ENCODE results near the gene PRG2. TPM values are rescaled to one million over a fixed set of nuclear protein-coding genes. Genes with fewer than 3 reads are reported as not detected.

PRG2 gene
- total RNA-seq, 1 experiment from 2014 or later, result not detected

- Histone ChIP-seq H3K36me3 (ENCODE audit: control insufficient read depth, insufficient read depth, low read length) (no peaks in the 10 kb centered on the region), H3K4me1 (ENCODE audit: control insufficient read depth, insufficient read depth, low read length) (no peaks in the 10 kb centered on the region), H3K27ac (ENCODE audit: low read length) (no peak overlapping the region), H3K27me3 (ENCODE audit: control insufficient read depth, insufficient read depth, low read length) (peaks cover 20% of the 10 kb centered on the region), H3K9me3 (ENCODE audit: control insufficient read depth, insufficient read depth, low read depth, low read length) (no peaks in the 10 kb centered on the region), H3K4me3 (ENCODE audit: low read depth in 2 of 2, low read length in 2 of 2) (no peak overlapping the region)
- no peak for TF ChIP-seq REST (IDR thresholded peaks at IDR 0.05; ENCODE audit: insufficient read depth in 1 of 2, low read depth in 2 of 2, low read length in 1 of 2)
- no peak for TF ChIP-seq SIN3A (IDR thresholded peaks at IDR 0.05; ENCODE audit: borderline replicate concordance, insufficient read depth, low read depth, low read length)
- TF ChIP-seq CTCF (IDR thresholded peaks at IDR 0.05), result no peak
- no peak for TF ChIP-seq TCF7L2 (IDR thresholded peaks at IDR 0.05; ENCODE audit: low read depth, low read length)
- no peak for TF ChIP-seq POLR2AphosphoS5 (IDR thresholded peaks at IDR 0.05; ENCODE audit: low read depth, low read length)
- ATAC-seq (no peak), DNase-seq (ENCODE audit: low read depth, low spot score) (no peak)
- ChIA-PET CTCF (interaction anchor here (0.5 to 0.7 kb wide), 2 partner anchors 63 to 64 kb away, joined by 3 read pairs; partner anchors contain the start of gene RTN4RL2), POLR2A (no interaction called here)
- in situ Hi-C loops (cut with HindIII; ENCODE audit: low pct_unique_long_range_greater_than_20kb, low sequenced_read_pairs), result no loop called here
- no TSS peak for BruUV-seq (replicated peaks)
- intact Hi-C loops (cut with micrococcal nuclease; ENCODE audit: unreplicated experiment), result no loop called here
These were observed 6.3 kb upstream of the PRG2 start for GRCh38 chr11:57396744-57397143.

GRCh38 chr11:57395905-57396623 lies 5.6 kb upstream of the PRG2 start:
- intact Hi-C loops (cut with micrococcal nuclease; ENCODE audit: unreplicated experiment), result no loop called here
- no peaks in the 10 kb centered on the region for H3K9me3 ChIP-seq (ENCODE audit: control insufficient read depth, insufficient read depth, low read depth, low read length)
- in situ Hi-C loops (cut with HindIII; ENCODE audit: low pct_unique_long_range_greater_than_20kb, low sequenced_read_pairs), result no loop called here
- H3K27ac ChIP-seq (ENCODE audit: low read length), result no peak overlapping the region
- no peaks in the 10 kb centered on the region for H3K36me3 ChIP-seq (ENCODE audit: control insufficient read depth, insufficient read depth, low read length)
- POLR2A ChIA-PET, result no interaction called here
- H3K4me1 ChIP-seq (ENCODE audit: control insufficient read depth, insufficient read depth, low read length), result no peaks in the 10 kb centered on the region
- TF ChIP-seq CTCF (IDR thresholded peaks at IDR 0.05) (no peak), POLR2AphosphoS5 (IDR thresholded peaks at IDR 0.05; ENCODE audit: low read depth, low read length) (no peak), SIN3A (IDR thresholded peaks at IDR 0.05; ENCODE audit: borderline replicate concordance, insufficient read depth, low read depth, low read length) (no peak), REST (IDR thresholded peaks at IDR 0.05; ENCODE audit: insufficient read depth in 1 of 2, low read depth in 2 of 2, low read length in 1 of 2) (no peak), TCF7L2 (IDR thresholded peaks at IDR 0.05; ENCODE audit: low read depth, low read length) (no peak)
- DNase-seq (ENCODE audit: low read depth, low spot score) (no peak), ATAC-seq (no peak)
- CTCF ChIA-PET, result interaction anchor here (0.5 to 0.7 kb wide), 2 partner anchors 63 to 64 kb away, joined by 3 read pairs; partner anchors contain the start of gene RTN4RL2
- no peak overlapping the region for H3K4me3 ChIP-seq (ENCODE audit: low read depth in 2 of 2, low read length in 2 of 2)
- H3K27me3 ChIP-seq (ENCODE audit: control insufficient read depth, insufficient read depth, low read length), result peaks cover 24% of the 10 kb centered on the region
- no TSS peak for BruUV-seq (replicated peaks)

Measured in Panc1 (cell line).